Measurements from ENCODE around the gene XRCC1. TPM values are rescaled to one million over a fixed set of nuclear protein-coding genes. Genes with fewer than 3 reads are reported as not detected.
A peak's percentile ranks its signal among the peaks of the same experiment; 100 is the strongest.

XRCC1 gene
- total RNA-seq, 1 experiment from 2014 or later, result 45.1 TPM

DNA sequence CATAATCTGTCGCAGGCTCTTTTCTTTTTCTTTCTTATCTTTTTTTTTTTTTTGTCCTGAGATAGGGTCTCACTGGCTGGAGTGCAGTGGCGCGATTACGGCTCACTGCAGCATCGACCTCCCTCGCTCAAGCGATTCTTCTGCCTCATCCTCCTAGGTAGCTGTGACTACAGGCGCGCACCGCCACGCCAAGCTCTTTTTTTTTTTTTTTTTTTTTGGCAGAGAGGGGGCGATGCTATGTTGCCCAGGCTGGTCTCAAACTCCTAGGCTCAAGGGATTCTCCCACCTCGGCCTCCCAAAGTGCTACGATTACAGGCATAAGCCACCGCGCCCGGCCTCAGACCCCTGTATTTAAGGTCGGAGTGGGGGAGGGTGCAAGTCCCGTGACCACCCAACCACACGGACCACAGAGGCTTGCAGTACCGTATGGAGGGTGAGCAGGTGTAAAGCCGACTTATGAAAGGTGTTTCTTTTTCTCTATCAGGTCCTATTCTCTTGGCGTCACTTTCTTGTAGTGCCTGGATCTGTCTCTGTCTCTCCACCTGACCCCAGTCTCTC is 72.8 kb downstream of the XRCC1 start:
- BruUV-seq (replicated peaks), result no TSS peak
- Histone ChIP-seq H3K4me1 (replicated peaks; ENCODE audit: insufficient read depth) (peaks cover 11% of the 10 kb centered on the region), H3K9me2 (ENCODE audit: insufficient read depth) (no peaks in the 10 kb centered on the region), H3K4me2 (peak overlapping the region; percentile 91; the same call in 1 of the 2 replicates), H3K27ac (no peak overlapping the region), H3K9me3 (ENCODE audit: insufficient read depth, low read depth) (no peaks in the 10 kb centered on the region), H4K20me1 (ENCODE audit: insufficient read depth) (no peaks in the 10 kb centered on the region), H2AFZ (no peak overlapping the region), H3K79me2 (ENCODE audit: low read depth) (peaks cover 14% of the 10 kb centered on the region), H3K4me3 (no peak overlapping the region), H3K36me3 (ENCODE audit: low read depth) (no peaks in the 10 kb centered on the region; the same call in 1 of the 2 replicates), H3F3A (ENCODE audit: insufficient read depth, low read depth) (peaks cover 24% of the 10 kb centered on the region; the same call in 1 of the 2 replicates), H3K27me3 (ENCODE audit: insufficient read depth, low read depth) (no peaks in the 10 kb centered on the region)
- TF ChIP-seq, protein P1, sequence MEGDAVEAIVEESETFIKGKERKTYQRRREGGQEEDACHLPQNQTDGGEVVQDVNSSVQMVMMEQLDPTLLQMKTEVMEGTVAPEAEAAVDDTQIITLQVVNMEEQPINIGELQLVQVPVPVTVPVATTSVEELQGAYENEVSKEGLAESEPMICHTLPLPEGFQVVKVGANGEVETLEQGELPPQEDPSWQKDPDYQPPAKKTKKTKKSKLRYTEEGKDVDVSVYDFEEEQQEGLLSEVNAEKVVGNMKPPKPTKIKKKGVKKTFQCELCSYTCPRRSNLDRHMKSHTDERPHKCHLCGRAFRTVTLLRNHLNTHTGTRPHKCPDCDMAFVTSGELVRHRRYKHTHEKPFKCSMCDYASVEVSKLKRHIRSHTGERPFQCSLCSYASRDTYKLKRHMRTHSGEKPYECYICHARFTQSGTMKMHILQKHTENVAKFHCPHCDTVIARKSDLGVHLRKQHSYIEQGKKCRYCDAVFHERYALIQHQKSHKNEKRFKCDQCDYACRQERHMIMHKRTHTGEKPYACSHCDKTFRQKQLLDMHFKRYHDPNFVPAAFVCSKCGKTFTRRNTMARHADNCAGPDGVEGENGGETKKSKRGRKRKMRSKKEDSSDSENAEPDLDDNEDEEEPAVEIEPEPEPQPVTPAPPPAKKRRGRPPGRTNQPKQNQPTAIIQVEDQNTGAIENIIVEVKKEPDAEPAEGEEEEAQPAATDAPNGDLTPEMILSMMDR (conservative IDR thresholded peaks at IDR 0.05), result no peak
- no peak for TF ChIP-seq EZH2 (IDR thresholded peaks at IDR 0.05; ENCODE audit: low read depth)
- CTCF ChIA-PET, result interaction anchor here (0.5 to 0.6 kb wide), 5 partner anchors 17 to 239 kb away, joined by 3 to 9 read pairs (median 4); no protein-coding TSS in a partner anchor
- no peak for DNase-seq
- intact Hi-C loops (cut with micrococcal nuclease; ENCODE audit: unreplicated experiment), result no loop called here
- POLR2A ChIA-PET (ENCODE audit: unreplicated experiment), result interaction anchor here (0.6 kb wide), 1 partner anchor 15 kb away, joined by 7 read pairs; no protein-coding TSS in a partner anchor

DNA sequence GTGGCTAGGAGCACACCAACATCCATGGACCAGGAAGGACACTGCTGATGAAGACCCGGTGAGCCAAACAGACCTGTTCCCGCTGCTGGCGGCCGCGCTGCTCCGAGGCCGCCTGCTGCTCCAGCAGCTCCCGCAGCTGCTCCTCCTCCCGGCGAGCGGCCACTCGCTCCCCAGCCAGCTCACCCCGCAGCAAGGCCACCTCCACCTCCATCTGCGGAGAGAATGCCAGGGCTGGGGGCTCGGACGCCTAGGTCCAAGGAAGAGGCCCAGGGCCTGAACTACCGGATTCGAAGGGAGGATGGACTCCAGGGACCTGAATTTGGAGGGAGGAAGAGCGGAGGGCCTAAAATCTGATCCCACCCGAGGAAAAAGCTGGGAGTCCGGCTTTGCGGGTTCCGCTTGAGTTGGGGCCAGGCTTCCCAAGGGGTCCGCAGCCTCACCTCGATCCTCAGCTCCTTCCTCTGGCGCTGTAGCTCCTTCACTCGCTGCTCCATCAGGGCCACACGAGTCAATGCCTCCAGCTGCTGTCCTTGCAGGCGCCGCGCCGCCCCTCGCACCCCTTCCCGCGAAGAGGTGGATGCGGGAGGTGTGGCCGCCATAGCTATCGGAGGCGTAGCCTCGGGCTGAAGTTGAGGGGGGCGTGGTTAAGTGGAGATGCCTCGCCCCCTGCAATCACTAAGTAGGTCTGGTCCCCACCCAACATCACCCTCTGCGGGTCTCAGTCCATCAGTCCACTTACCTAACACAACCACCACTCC is 73.5 kb downstream of the XRCC1 start:
- Histone ChIP-seq H4K20me1 (ENCODE audit: insufficient read depth) (no peaks in the 10 kb centered on the region), H3K9me3 (ENCODE audit: insufficient read depth, low read depth) (no peaks in the 10 kb centered on the region), H3F3A (ENCODE audit: insufficient read depth, low read depth) (peaks cover 24% of the 10 kb centered on the region; the same call in 1 of the 2 replicates), H3K27ac (no peak overlapping the region), H3K79me2 (ENCODE audit: low read depth) (peaks cover 14% of the 10 kb centered on the region), H3K4me1 (replicated peaks; ENCODE audit: insufficient read depth) (peaks cover 11% of the 10 kb centered on the region), H2AFZ (no peak overlapping the region), H3K27me3 (ENCODE audit: insufficient read depth, low read depth) (no peaks in the 10 kb centered on the region), H3K36me3 (ENCODE audit: low read depth) (peaks cover 2% of the 10 kb centered on the region; the same call in 1 of the 2 replicates), H3K4me3 (no peak overlapping the region), H3K9me2 (ENCODE audit: insufficient read depth) (no peaks in the 10 kb centered on the region), H3K4me2 (no peak overlapping the region)
- TF ChIP-seq, protein P1 (conservative IDR thresholded peaks at IDR 0.05), result no peak
- TF ChIP-seq EZH2 (IDR thresholded peaks at IDR 0.05; ENCODE audit: low read depth), result no peak
- DNase-seq, result no peak
- no TSS peak for BruUV-seq (replicated peaks)
- POLR2A ChIA-PET (ENCODE audit: unreplicated experiment), result interaction anchor here (0.6 kb wide), 1 partner anchor 16 kb away, joined by 7 read pairs; no protein-coding TSS in a partner anchor
- intact Hi-C loops (cut with micrococcal nuclease; ENCODE audit: unreplicated experiment), result no loop called here
- CTCF ChIA-PET, result interaction anchor here (0.5 to 0.6 kb wide), 5 partner anchors 17 to 238 kb away, joined by 3 to 9 read pairs (median 4); no protein-coding TSS in a partner anchor

DNA sequence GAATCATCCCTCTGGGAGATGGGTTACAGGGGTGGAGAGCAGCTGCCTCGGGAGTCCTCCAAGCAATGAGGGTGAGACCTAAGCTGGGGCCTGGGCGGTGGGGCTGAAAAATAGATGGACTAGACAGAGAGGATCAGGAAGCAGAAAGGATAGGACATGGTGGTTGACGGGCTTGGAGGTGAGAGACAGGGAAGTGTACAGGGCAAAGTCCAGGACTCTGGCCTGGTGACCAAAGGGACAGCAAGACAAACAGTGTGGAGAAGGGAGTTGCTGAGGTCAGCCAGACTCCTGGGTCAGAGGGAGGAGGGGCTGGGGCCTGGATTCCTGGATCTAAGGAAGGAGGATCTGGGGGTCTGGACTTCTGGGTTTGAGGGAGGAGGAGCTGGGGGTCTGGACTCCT is 76.3 kb downstream of the XRCC1 start:
- no peak overlapping the region for H3K4me3 ChIP-seq
- H3K79me2 ChIP-seq (ENCODE audit: low read depth), result peaks cover 14% of the 10 kb centered on the region
- no peak for DNase-seq
- intact Hi-C loops (cut with micrococcal nuclease; ENCODE audit: unreplicated experiment), result no loop called here
- H3K36me3 ChIP-seq (ENCODE audit: low read depth), result peaks cover 5% of the 10 kb centered on the region; the same call in 1 of the 2 replicates
- H4K20me1 ChIP-seq (ENCODE audit: insufficient read depth), result no peaks in the 10 kb centered on the region
- H3K4me2 ChIP-seq, result no peak overlapping the region
- TF ChIP-seq, protein P1 (conservative IDR thresholded peaks at IDR 0.05), result no peak
- TF ChIP-seq EZH2 (IDR thresholded peaks at IDR 0.05; ENCODE audit: low read depth), result no peak
- no peaks in the 10 kb centered on the region for H3K27me3 ChIP-seq (ENCODE audit: insufficient read depth, low read depth)
- no peak overlapping the region for H2AFZ ChIP-seq
- no peaks in the 10 kb centered on the region for H3K9me2 ChIP-seq (ENCODE audit: insufficient read depth)
- CTCF ChIA-PET, result no interaction called here
- no TSS peak for BruUV-seq (replicated peaks)
- no peaks in the 10 kb centered on the region for H3K9me3 ChIP-seq (ENCODE audit: insufficient read depth, low read depth)
- no peaks in the 10 kb centered on the region; the same call in 1 of the 2 replicates for H3K4me1 ChIP-seq (replicated peaks; ENCODE audit: insufficient read depth)
- no peak overlapping the region for H3K27ac ChIP-seq
- H3F3A ChIP-seq (ENCODE audit: insufficient read depth, low read depth), result peaks cover 9% of the 10 kb centered on the region; the same call in 1 of the 2 replicates
- POLR2A ChIA-PET (ENCODE audit: unreplicated experiment), result no interaction called here
